ENCODE results near the gene NUP37.

The NUP37 gene

DNA sequence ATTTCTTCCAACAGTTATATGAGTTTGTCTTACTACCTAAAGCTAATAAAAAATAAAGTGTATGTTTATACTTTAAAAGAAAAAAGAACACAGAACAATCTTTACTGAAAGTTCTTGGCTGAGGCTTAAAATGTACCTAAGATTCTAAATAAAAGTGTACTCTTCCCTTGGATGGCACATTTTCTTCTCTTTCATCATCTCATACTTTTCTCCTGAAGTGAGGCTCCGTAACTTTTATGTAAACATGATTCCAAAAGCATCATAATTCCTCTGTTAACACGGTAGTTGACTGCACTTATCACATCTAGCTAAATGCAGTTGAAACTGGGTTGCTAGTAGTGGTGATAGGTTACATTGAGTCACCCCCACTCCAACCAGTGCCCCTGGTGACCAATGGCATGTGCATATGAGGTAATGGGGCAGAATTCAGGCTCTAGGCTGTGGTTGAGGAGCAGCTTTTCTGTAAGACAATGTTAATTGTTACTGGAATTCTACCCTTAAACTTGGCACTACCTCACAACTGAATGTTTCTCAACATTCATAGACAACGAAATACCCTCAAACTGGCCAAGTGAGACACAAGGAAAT lies 96.5 kb downstream of the NUP37 start:
- DNase-seq: no peak
